GM19240 (cell line): ENCODE results near the gene GALNT14.
"Not testable (repeated sequence)": the region's sequence is repeated elsewhere in the genome, so short reads cannot be mapped to it uniquely, and the experiment has no call there.

Experiments
- DNase-seq: peaks from one replicate; pipeline ENCODE4 v3.0.0; 2011; ENCODE audit warnings: low spot score; ENCODE audit not compliant: insufficient read length

GALNT14 gene, protein sequence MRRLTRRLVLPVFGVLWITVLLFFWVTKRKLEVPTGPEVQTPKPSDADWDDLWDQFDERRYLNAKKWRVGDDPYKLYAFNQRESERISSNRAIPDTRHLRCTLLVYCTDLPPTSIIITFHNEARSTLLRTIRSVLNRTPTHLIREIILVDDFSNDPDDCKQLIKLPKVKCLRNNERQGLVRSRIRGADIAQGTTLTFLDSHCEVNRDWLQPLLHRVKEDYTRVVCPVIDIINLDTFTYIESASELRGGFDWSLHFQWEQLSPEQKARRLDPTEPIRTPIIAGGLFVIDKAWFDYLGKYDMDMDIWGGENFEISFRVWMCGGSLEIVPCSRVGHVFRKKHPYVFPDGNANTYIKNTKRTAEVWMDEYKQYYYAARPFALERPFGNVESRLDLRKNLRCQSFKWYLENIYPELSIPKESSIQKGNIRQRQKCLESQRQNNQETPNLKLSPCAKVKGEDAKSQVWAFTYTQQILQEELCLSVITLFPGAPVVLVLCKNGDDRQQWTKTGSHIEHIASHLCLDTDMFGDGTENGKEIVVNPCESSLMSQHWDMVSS

GRCh38 chr2:31138037-31138962 is at the start of gene GALNT14:
Gene GALNT14, minus strand, starts transcription at chr2:31138440. Its CDS starts 354 bp downstream, at chr2:31138086.
- DNase-seq = no peak

- DNase-seq = no peak
These were observed 48.9 kb upstream of the GALNT14 start for GRCh38 chr2:31187166-31187565.

DNA sequence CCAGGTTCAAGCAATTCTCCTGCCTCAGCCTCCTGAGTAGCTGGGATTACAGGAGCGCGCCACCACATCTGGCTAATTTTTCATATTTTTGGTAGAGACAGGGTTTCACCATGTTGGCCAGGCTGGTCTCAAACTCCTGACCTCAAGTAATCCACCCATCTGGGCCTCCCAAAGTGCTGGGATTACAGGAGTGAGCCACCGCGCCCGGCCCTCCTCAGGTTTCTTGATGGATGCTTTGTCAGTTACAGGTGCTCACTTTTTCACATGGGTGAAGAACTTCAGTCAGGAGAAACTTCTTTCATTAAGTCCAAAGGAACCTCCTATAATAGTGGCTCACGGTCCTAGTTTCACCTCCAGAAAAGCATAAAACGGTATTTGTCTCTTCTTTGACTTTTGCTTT is 45.7 kb upstream of the GALNT14 start:
- not testable (repeated sequence) for DNase-seq

GRCh38 chr2:31176742-31177141 is 38.5 kb upstream of the GALNT14 start:
- no peak for DNase-seq

DNA sequence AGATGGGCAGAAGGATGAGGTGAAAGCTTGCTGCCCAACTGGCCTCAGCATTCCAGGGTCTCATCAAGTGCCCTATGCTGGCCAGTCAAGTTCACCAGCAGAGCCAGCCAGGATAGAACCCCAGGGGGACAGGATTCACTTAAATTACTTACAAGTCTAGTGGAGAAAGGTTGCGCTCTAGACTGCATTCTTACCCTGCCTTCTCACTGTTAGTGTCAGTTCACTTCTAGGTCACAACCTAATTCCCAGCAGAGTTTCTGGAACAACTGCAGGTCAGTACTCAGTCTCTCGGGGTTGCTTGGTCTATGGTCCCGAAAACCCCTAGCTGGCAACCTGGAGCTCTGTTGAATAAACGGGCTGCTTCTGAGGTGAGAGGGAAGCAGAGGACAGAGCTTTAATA is 32.9 kb upstream of the GALNT14 start:
- DNase-seq = no peak

DNA sequence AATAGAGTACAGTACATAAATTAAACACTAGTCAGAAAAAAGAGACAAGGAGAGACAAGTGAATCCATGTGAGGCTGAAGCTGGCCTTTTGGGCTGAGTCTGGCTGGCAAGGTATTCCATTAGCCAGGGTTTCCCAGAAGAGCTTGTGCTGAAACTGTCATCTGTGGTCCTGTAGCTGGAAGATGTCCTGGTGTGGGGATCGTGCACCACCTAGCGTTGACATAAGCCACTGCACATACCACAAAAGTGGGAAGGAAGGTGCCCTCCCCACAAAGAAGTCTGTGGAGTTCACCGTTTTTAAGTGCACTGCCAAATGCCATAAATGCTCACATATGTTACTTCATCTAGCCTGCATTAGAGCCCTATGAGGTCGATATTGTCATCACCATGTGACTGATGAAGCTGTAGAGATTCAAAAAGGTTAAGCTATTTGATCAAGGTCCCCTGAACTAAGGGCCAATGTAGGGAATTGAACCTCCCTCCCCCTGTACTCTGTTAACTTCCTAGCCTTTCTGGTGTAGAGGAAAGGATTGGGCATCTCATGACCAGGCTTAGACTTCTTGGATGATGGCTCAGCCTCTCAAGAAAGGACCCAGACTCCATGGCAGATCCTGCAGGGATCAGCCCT is 31.9 kb upstream of the GALNT14 start:
- DNase-seq = peak; percentile 51

GRCh38 chr2:31168291-31168690 is 30.1 kb upstream of the GALNT14 start:
- DNase-seq = no peak

GRCh38 chr2:31166925-31167324 is 28.7 kb upstream of the GALNT14 start:
- DNase-seq = no peak

DNA sequence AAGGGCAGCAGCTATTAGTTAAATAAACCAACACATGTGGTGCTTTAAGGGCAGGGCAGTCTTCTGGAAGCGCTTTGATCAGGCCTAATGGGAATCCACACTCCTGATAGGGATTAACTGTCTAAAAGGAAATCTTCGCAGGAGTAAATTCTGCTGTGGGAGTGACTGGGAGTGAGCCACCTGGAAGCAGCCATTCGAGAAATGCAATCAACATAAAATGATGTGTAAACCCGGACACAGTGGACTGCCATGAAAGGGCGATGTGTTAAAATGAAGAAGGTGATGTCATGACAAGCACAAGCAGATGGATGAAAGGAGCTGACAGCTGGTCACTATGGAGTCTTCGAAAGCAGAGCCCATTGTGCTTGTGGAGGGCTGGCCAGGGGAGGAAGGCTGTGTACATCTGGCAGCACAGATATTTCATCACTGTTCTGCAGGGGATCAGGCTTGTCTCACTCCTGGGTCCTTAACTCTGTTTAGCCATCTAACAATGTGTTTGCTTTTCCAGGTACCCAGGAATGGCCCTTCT is 24.8 kb upstream of the GALNT14 start:
- no peak for DNase-seq

GRCh38 chr2:31161637-31162036 is 23.4 kb upstream of the GALNT14 start:
- no peak for DNase-seq

- DNase-seq = no peak
These were observed 13.3 kb upstream of the GALNT14 start for GRCh38 chr2:31151501-31151900.

- DNase-seq = no peak
These were observed 12.0 kb upstream of the GALNT14 start for GRCh38 chr2:31150120-31150670.

DNA sequence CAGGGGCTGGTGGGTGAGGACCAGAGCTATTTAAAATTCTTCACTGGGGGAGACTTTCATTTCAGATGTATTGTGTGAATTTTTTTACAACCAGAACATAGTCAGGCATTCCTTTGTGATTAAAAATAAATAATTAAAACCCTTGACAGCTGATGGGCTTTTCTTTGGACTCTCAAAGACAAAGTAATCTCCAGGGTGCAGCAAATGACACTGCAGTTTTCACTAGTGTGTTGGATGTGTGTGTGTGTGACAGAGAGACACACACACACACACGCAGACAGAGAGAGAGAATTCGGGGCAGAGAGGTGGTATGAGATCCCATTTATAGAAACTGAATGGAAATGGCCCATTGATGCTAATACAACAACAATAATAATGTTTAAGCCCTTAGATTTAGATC is 10.3 kb upstream of the GALNT14 start:
- DNase-seq = no peak

DNA sequence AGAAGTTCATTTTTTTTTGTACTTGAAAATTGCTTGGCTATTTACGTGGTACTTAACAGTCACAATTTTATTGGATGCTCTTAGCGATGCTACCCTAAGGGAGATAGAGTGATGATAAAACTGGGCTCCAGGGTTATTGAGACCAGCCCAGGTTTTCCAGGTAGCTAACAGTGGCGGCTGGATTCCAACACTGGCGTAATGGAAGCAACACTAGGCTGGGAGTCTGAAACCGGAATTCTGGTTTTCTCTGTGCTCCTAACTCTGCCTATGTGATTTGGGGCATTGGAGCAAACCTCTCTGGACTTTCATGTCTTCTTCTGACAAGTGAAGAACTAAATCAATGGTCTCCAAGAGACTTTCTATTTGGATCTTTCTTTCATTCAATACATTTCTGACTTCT is 9.4 kb upstream of the GALNT14 start:
- no peak for DNase-seq

GRCh38 chr2:31142110-31142509 is 3.9 kb upstream of the GALNT14 start:
- DNase-seq = no peak

DNA sequence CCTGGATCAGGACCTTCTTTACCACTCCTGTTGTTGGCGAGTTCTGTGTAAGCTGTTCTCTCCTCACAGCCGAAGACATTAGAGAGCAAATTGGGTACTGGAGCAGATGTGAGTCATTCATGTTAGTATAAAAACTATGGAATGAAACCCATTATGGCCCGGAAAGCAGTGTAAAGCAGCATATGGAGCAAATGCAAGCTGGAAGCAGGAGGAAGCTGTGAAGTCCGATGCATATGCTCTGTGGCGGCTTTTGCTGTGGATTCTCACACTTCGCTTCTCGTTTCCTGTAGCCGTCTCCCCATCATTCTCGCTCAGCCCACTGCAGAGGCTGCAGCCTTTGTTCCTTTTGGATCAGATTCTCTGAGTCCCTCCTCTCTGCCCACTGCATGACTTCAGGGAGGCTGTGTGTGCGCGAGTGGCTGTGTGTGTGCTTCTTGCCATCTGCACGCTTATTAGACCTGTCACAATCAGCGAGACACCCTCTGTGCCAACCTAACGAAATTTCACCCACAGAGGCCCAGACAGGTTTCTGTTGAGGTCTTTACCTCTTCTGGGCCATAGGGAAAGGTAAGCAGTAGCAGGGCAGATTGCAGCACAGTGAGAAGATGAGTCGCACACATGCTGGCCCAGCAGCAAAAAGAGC is 3.3 kb upstream of the GALNT14 start:
- no peak for DNase-seq

- no peak for DNase-seq
These were observed 1.9 kb upstream of the GALNT14 start for GRCh38 chr2:31140151-31140550.

- no peak for DNase-seq
These were observed 1.4 kb upstream of the GALNT14 start for GRCh38 chr2:31139671-31140070.

DNA sequence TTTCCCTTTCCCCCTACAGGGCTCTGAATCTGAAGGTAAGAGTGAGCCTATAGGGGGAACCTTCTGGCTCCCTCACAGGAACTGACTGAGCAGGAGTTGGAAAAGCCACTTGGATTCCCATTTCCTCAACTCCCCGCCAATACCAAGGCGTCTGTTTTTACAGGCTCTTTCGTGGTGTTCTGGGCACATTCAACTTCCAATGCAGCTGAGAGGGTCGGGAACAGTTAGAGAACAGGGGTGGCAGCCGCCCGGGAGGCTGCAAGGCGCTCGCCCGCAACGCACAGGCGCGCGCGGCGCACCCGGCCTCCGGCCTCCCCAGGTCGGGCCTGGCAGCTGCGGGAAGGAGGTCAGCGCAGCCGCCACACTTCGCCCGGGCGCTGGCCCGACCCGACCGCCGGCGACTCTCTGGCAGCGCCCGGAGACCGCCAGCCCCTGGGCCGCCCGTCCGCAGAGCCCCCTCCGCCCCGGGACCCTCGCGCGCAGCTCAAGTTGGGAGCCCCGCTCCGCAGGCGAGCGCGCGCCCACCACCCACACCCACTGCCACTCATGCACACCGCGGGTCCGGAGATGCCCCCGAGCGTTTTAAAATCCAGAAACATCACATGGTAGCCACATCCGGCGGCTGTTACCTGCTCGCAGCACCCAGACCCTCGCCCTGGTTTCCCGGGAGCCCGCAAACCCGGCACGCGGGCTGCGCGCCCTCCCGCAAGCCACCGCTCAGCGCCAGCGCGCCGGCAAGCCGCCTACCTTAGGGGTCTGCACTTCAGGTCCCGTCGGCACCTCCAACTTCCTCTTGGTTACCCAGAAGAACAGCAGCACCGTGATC is 816 bp downstream of the GALNT14 start:
- DNase-seq = no peak

- no peak for DNase-seq
These were observed 1.5 kb downstream of the GALNT14 start for GRCh38 chr2:31136732-31137131.
